ENCODE measurements around the gene CACNA1C.
A peak's percentile ranks its signal among the peaks of the same experiment; 100 is the strongest.

CACNA1C gene

GRCh38 chr12:2627835-2628191 lies 575.0 kb downstream of the CACNA1C start:
- no peak for TF ChIP-seq Cebpa-rat (IDR thresholded peaks at IDR 0.05)
- Histone ChIP-seq H4K20me1 (no peaks in the 10 kb centered on the region), H3K27me3 (no peaks in the 10 kb centered on the region; a peak in 1 of 22 replicates), H3K36me3 (no peaks in the 10 kb centered on the region), H3K4me1 (peaks cover 11 to 54% (median 42%) of the 10 kb centered on the region in 10 experiments), H3K4me3 (peak overlapping the region in 6 of 10 experiments; percentile 12 to 46 (median 20); a peak in 5 of 20 replicates), H3K27ac (peak overlapping the region in 8 of 11 experiments; percentile 11 to 66 (median 45); a peak in 13 of 22 replicates), H3K9ac (peak overlapping the region in 9 of 11 experiments; percentile 26 to 63 (median 44); a peak in 15 of 22 replicates), H3K9me3 (replicated peaks in 1 of 11) (no peaks in the 10 kb centered on the region), H3K4me2 (peak overlapping the region; percentile 70 to 92 (median 85))

- H3K27ac ChIP-seq = peak overlapping the region in 3 of 11 experiments; percentile 41 to 66 (median 65); a peak in 4 of 22 replicates
- H3K36me3 ChIP-seq = no peaks in the 10 kb centered on the region
- no peaks in the 10 kb centered on the region for H3K9me3 ChIP-seq (replicated peaks in 1 of 11)
- H4K20me1 ChIP-seq = no peaks in the 10 kb centered on the region
- no peak overlapping the region for H3K4me3 ChIP-seq
- no peak for TF ChIP-seq Cebpa-rat (IDR thresholded peaks at IDR 0.05)
- 0 out of 22 replicates have a peak overlapping the region, but pooled peaks of 1 of the 11 experiments have one; percentile 47 for H3K9ac ChIP-seq
- H3K27me3 ChIP-seq = no peaks in the 10 kb centered on the region; a peak in 1 of 22 replicates
- peak overlapping the region in 10 of 11 experiments; percentile 73 to 92 (median 86); a peak in 19 of 22 replicates for H3K4me2 ChIP-seq
- H3K4me1 ChIP-seq = peaks cover 11 to 54% (median 42%) of the 10 kb centered on the region in 10 experiments
These were observed 575.6 kb downstream of the CACNA1C start for GRCh38 chr12:2628401-2628800.

DNA sequence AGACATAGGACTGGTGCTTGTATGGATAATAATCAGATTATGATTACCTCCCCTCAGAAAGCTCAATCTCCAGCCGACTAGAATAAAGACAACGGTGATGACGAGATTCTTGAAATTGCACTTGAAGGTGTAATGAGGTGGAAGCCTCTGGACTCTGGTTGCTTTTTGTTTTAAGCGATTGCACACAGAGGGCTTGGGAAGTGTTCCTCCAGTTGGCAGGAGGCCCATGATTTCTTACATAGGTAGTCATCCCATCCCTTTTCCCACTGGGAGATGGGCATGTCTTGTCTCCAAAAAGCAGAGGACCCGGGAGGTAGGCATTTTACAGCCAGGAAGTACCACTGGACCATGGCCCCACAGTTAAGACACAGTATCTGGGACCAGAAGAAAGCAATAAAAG lies 576.3 kb downstream of the CACNA1C start:
- Histone ChIP-seq H3K9ac (no peak overlapping the region), H3K27ac (no peak overlapping the region), H4K20me1 (no peaks in the 10 kb centered on the region), H3K9me3 (replicated peaks in 1 of 11) (no peaks in the 10 kb centered on the region), H3K36me3 (no peaks in the 10 kb centered on the region), H3K4me1 (peaks cover 15 to 54% (median 42%) of the 10 kb centered on the region in 10 experiments), H3K4me3 (no peak overlapping the region), H3K4me2 (peak overlapping the region in 2 of 11 experiments; percentile 91 to 92; a peak in 2 of 22 replicates), H3K27me3 (no peaks in the 10 kb centered on the region; a peak in 1 of 22 replicates)
- no peak for TF ChIP-seq Cebpa-rat (IDR thresholded peaks at IDR 0.05)

GRCh38 chr12:2631653-2632350 lies 579.0 kb downstream of the CACNA1C start:
- Histone ChIP-seq H3K9ac (no peak overlapping the region), H3K36me3 (no peaks in the 10 kb centered on the region), H3K4me1 (peaks cover 16 to 29% (median 21%) of the 10 kb centered on the region in 10 experiments), H3K9me3 (replicated peaks in 1 of 11) (no peaks in the 10 kb centered on the region), H3K27ac (no peak overlapping the region), H3K4me3 (no peak overlapping the region), H3K4me2 (no peak overlapping the region), H4K20me1 (no peaks in the 10 kb centered on the region), H3K27me3 (no peaks in the 10 kb centered on the region; a peak in 1 of 22 replicates)
- no peak for TF ChIP-seq Cebpa-rat (IDR thresholded peaks at IDR 0.05)

GRCh38 chr12:2633176-2633824 lies 580.5 kb downstream of the CACNA1C start:
- Histone ChIP-seq H3K4me2 (no peak overlapping the region), H3K4me1 (peaks cover 1 to 16% (median 6%) of the 10 kb centered on the region in 10 experiments; a peak in 16 of 20 replicates), H3K9ac (no peak overlapping the region), H4K20me1 (no peaks in the 10 kb centered on the region; a peak in 1 of 22 replicates), H3K4me3 (no peak overlapping the region), H3K27ac (no peak overlapping the region), H3K36me3 (no peaks in the 10 kb centered on the region), H3K27me3 (no peaks in the 10 kb centered on the region), H3K9me3 (replicated peaks in 1 of 11) (no peaks in the 10 kb centered on the region)
- no peak for TF ChIP-seq Cebpa-rat (IDR thresholded peaks at IDR 0.05)

GRCh38 chr12:2633825-2634200 lies 581.0 kb downstream of the CACNA1C start:
- no peaks in the 10 kb centered on the region for H3K9me3 ChIP-seq (replicated peaks in 1 of 11)
- no peaks in the 10 kb centered on the region; a peak in 1 of 22 replicates for H4K20me1 ChIP-seq
- no peak overlapping the region for H3K27ac ChIP-seq
- H3K9ac ChIP-seq = no peak overlapping the region
- no peaks in the 10 kb centered on the region for H3K36me3 ChIP-seq
- H3K4me1 ChIP-seq = peaks cover 0 to 15% (median 3%) of the 10 kb centered on the region in 10 experiments; a peak in 12 of 20 replicates
- no peak for TF ChIP-seq Cebpa-rat (IDR thresholded peaks at IDR 0.05)
- H3K4me2 ChIP-seq = peak overlapping the region in 1 of 11 experiments; percentile 43; a peak in 1 of 22 replicates
- H3K27me3 ChIP-seq = no peaks in the 10 kb centered on the region
- no peak overlapping the region for H3K4me3 ChIP-seq

- Histone ChIP-seq H4K20me1 (no peaks in the 10 kb centered on the region; a peak in 1 of 22 replicates), H3K4me1 (peaks cover 6 to 16% (median 9%) of the 10 kb centered on the region in 10 experiments; a peak in 18 of 20 replicates), H3K9me3 (replicated peaks in 1 of 11) (no peaks in the 10 kb centered on the region), H3K4me3 (no peak overlapping the region), H3K4me2 (peak overlapping the region in 2 of 11 experiments; percentile 23 to 43; a peak in 3 of 22 replicates), H3K27ac (no peak overlapping the region), H3K36me3 (no peaks in the 10 kb centered on the region), H3K9ac (no peak overlapping the region), H3K27me3 (no peaks in the 10 kb centered on the region)
- TF ChIP-seq Cebpa-rat (IDR thresholded peaks at IDR 0.05) = no peak
These were observed 581.7 kb downstream of the CACNA1C start for GRCh38 chr12:2634471-2634870.

DNA sequence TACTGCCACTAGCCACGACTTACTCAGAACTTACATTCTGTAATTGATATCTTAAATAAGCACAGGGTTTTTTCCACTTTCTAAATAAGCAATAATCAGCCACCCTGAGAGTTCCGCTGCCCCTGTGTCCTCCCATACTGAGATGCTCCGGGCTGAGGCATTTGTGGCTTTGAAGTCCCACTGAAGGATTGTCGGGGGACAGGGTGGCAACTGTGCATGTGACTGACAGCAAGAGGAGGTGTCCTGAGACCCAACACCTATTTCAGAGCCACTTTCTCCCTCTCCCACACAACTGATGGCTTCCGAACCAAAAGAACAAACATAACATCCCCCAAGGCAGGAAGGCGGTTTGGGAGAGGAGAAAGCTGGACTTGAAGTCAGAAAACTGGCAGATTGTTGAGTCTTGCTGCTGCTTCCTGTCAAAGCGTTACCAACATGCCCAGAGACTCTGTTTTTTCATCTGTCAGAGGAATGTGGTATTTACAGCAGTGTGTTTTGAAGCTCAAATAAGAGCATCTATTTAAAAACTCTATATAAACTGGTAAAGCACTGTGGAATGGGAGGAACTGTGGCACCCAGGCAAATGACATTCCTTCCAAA lies 584.1 kb downstream of the CACNA1C start:
- H3K4me1 ChIP-seq = peaks cover 16 to 38% (median 25%) of the 10 kb centered on the region in 10 experiments
- H4K20me1 ChIP-seq = no peaks in the 10 kb centered on the region; a peak in 1 of 22 replicates
- H3K36me3 ChIP-seq = no peaks in the 10 kb centered on the region
- no peak overlapping the region for H3K27ac ChIP-seq
- H3K4me2 ChIP-seq = no peak overlapping the region
- H3K9ac ChIP-seq = no peak overlapping the region
- TF ChIP-seq Cebpa-rat (IDR thresholded peaks at IDR 0.05) = no peak
- no peak overlapping the region for H3K4me3 ChIP-seq
- H3K27me3 ChIP-seq = no peaks in the 10 kb centered on the region
- no peaks in the 10 kb centered on the region for H3K9me3 ChIP-seq (replicated peaks in 1 of 11)

GRCh38 chr12:2637371-2637770 lies 584.6 kb downstream of the CACNA1C start:
- Histone ChIP-seq H3K4me3 (no peak overlapping the region), H3K36me3 (no peaks in the 10 kb centered on the region), H3K27me3 (no peaks in the 10 kb centered on the region), H3K9ac (no peak overlapping the region), H4K20me1 (no peaks in the 10 kb centered on the region; a peak in 1 of 22 replicates), H3K9me3 (replicated peaks in 1 of 11) (no peaks in the 10 kb centered on the region), H3K4me1 (peaks cover 16 to 43% (median 29%) of the 10 kb centered on the region in 10 experiments), H3K27ac (no peak overlapping the region), H3K4me2 (no peak overlapping the region)
- no peak for TF ChIP-seq Cebpa-rat (IDR thresholded peaks at IDR 0.05)
